GM12891 (cell line): ENCODE results near the gene ZNF664.

Source experiments
- DNase-seq: peaks from one replicate; pipeline ENCODE4 v3.0.0; 2011; ENCODE audit warnings: low spot score; ENCODE audit not compliant: insufficient read length
- FAIRE-seq: peaks from 2 replicates; lab custom pipeline; 2011; peaks lifted over from hg19 to GRCh38; lab: Jason Lieb, UNC
- PAX5 ChIP-seq: IDR thresholded peaks from 2 replicates; pipeline ENCODE4 v1.6.1; 2011; ENCODE audit warnings: low read length, moderate library complexity, mild to moderate bottlenecking; ENCODE audit not compliant: insufficient read depth, severe bottlenecking
- POLR2A ChIP-seq: IDR thresholded peaks from 2 replicates; pipeline ENCODE4 v1.6.1; 2011; ENCODE audit warnings: low read depth, low read length, control low read depth
- POLR2AphosphoS5 ChIP-seq: IDR thresholded peaks from 2 replicates; pipeline ENCODE4 v1.6.1; 2011; ENCODE audit warnings: low read depth, low read length, control low read depth
- POU2F2 ChIP-seq: IDR thresholded peaks from 2 replicates; pipeline ENCODE4 v1.6.1; 2011; ENCODE audit warnings: low read depth, mild to moderate bottlenecking, control low read depth, low read length, moderate library complexity
- SPI1 ChIP-seq: IDR thresholded peaks from 2 replicates; pipeline ENCODE4 v1.6.1; 2011; ENCODE audit warnings: low read depth, low read length, control low read depth
- TAF1 ChIP-seq: IDR thresholded peaks from 2 replicates; pipeline ENCODE4 v1.6.1; 2011; ENCODE audit warnings: low read depth, low read length, control low read depth

ZNF664 gene

GRCh38 chr12:123971770-123972456 lies 1.1 kb upstream of the ZNF664 start:
- TF ChIP-seq SPI1 (no peak), PAX5 (no peak), POLR2A (no peak), POU2F2 (no peak), POLR2AphosphoS5 (no peak), TAF1 (no peak)
- DNase-seq (no peak), FAIRE-seq (peak; percentile 69)

GRCh38 chr12:123973552-123974341 lies 732 bp downstream of the ZNF664 start:
- FAIRE-seq (no peak), DNase-seq (no peak)
- TF ChIP-seq POLR2AphosphoS5 (no peak), TAF1 (no peak), SPI1 (no peak), PAX5 (no peak), POU2F2 (no peak), POLR2A (no peak)

- FAIRE-seq = no peak
- no peak for DNase-seq
- TF ChIP-seq POU2F2 = no peak
- TF ChIP-seq POLR2AphosphoS5 = no peak
- no peak for TF ChIP-seq TAF1
These were observed 3.3 kb downstream of the ZNF664 start for GRCh38 chr12:123976227-123976826.

- FAIRE-seq = no peak
- TF ChIP-seq POLR2AphosphoS5 = no peak
- TF ChIP-seq SPI1 = no peak
- no peak for TF ChIP-seq TAF1
- no peak for TF ChIP-seq POU2F2
- no peak for TF ChIP-seq PAX5
- no peak for TF ChIP-seq POLR2A
- no peak for DNase-seq
These were observed 6.6 kb downstream of the ZNF664 start for GRCh38 chr12:123979566-123979965.

- FAIRE-seq (no peak), DNase-seq (no peak)
- no peak for TF ChIP-seq POLR2A
- TF ChIP-seq POLR2AphosphoS5 = no peak
- TF ChIP-seq PAX5 = no peak
- TF ChIP-seq SPI1 = no peak
- TF ChIP-seq TAF1 = no peak
- no peak for TF ChIP-seq POU2F2
These were observed 9.3 kb downstream of the ZNF664 start for GRCh38 chr12:123982269-123982668.

- peak; percentile 69 for FAIRE-seq
These were observed 10.9 kb downstream of the ZNF664 start for GRCh38 chr12:123983822-123984485.

GRCh38 chr12:123984903-123985302 lies 11.9 kb downstream of the ZNF664 start:
- FAIRE-seq (peak; percentile 78), DNase-seq (no peak)

More at GRCh38 chr12:123983822-123984485, 10.9 kb downstream of the ZNF664 start:
- TF ChIP-seq POLR2A = no peak
- TF ChIP-seq PAX5 = no peak
- no peak for TF ChIP-seq POLR2AphosphoS5
- TF ChIP-seq SPI1 = no peak
- no peak for TF ChIP-seq TAF1
- TF ChIP-seq POU2F2 = no peak
- DNase-seq = no peak

GRCh38 chr12:123986374-123986965 lies 13.5 kb downstream of the ZNF664 start:
- DNase-seq (no peak), FAIRE-seq (no peak)
- no peak for TF ChIP-seq POLR2A
- no peak for TF ChIP-seq SPI1
- TF ChIP-seq POU2F2 = no peak
- no peak for TF ChIP-seq TAF1
- no peak for TF ChIP-seq POLR2AphosphoS5
- TF ChIP-seq PAX5 = no peak

More at GRCh38 chr12:123984903-123985302, 11.9 kb downstream of the ZNF664 start:
- TF ChIP-seq POLR2AphosphoS5 = no peak
- TF ChIP-seq TAF1 = no peak
- no peak for TF ChIP-seq POU2F2
- no peak for TF ChIP-seq SPI1
- TF ChIP-seq PAX5 = no peak
- TF ChIP-seq POLR2A = no peak

- FAIRE-seq = no peak
- TF ChIP-seq PAX5 (no peak), POU2F2 (no peak), POLR2A (no peak), TAF1 (no peak), POLR2AphosphoS5 (no peak), SPI1 (no peak)
- no peak for DNase-seq
These were observed 14.0 kb downstream of the ZNF664 start for GRCh38 chr12:123987022-123987421.
